Duodenal mucosa (tissue), 2 donors: ENCODE data around the gene ACTC1.

Source experiments
- H3K27ac ChIP-seq: one replicate; pipeline ENCODE4 v1.7.0; 2013; ENCODE audit warnings: low read depth, low read length
- H3K27me3 ChIP-seq, 2 donors: one replicate each; pipeline ENCODE4 v1.7.0; 2013; ENCODE audit warnings: low read length in 2 of 2, control low read depth in 1 of 2; ENCODE audit not compliant: insufficient read depth in 2 of 2, control insufficient read depth in 1 of 2
- H3K36me3 ChIP-seq, 2 donors: one replicate each; pipeline ENCODE4 v1.7.0; 2013; ENCODE audit warnings: low read length in 2 of 2, control low read depth in 1 of 2; ENCODE audit not compliant: insufficient read depth in 2 of 2, control insufficient read depth in 1 of 2
- H3K4me1 ChIP-seq, 2 donors: one replicate each; pipeline ENCODE4 v1.7.0; 2013; ENCODE audit warnings: low read length in 2 of 2, control low read depth in 1 of 2; ENCODE audit not compliant: insufficient read depth in 2 of 2, control insufficient read depth in 1 of 2
- H3K4me3 ChIP-seq, 2 donors: one replicate each; pipeline ENCODE4 v1.7.0; 2013; ENCODE audit warnings: low read length in 2 of 2, low read depth in 1 of 2
- H3K9ac ChIP-seq, 2 donors: one replicate each; pipeline ENCODE4 v1.7.0; 2013; ENCODE audit warnings: low read length in 2 of 2, low read depth in 1 of 2
- H3K9me3 ChIP-seq, 2 donors: one replicate each; pipeline ENCODE4 v1.7.0; 2013; ENCODE audit warnings: low read length in 2 of 2, control low read depth in 1 of 2; ENCODE audit not compliant: control insufficient read depth in 1 of 2

The ACTC1 gene

DNA sequence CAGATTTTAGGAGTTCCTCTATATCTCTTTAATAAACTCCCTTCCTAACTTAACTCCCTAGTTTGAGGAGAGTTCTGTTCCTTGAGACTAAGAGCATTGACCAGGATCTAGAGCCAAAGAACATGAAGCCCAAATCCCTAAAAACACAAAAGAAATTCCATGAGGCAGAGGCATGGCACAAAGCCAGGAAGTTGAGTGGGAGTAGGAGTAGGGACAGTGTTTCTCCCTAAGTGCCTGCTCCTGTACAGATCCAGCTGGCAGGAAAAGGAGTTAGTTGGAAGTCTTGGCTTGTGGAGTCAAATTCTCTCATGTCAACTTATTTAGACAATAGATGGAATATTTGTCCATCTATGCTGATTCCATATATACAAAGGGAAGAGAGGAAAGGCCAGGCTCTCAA is 11.4 kb downstream of the ACTC1 start:
- Histone ChIP-seq H3K27me3 (no peaks in the 10 kb centered on the region), H3K4me1 (no peaks in the 10 kb centered on the region), H3K9me3 (no peaks in the 10 kb centered on the region), H3K27ac (no peak overlapping the region), H3K4me3 (no peak overlapping the region), H3K9ac (no peak overlapping the region), H3K36me3 (no peaks in the 10 kb centered on the region)

DNA sequence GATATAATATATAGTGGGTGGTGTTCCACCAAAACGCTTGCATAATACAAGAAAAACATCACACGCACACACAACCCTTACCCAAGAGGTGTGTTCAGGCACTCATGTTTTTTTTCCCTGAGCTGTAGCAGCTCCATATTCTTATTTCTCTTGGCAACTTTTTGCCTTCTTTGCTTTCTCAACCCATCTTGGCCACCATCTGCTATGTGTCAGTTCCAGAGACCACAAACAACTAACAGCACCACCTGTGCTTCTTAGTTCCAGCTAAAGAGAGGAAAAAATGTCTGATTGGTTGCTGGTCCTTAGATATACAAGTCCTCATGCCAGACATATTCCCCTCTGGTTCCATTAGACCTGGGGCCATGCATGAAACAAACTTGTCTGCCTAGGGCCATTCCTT is 11.9 kb downstream of the ACTC1 start:
- Histone ChIP-seq H3K27me3 (no peaks in the 10 kb centered on the region), H3K4me1 (no peaks in the 10 kb centered on the region), H3K27ac (no peak overlapping the region), H3K9ac (no peak overlapping the region), H3K9me3 (no peaks in the 10 kb centered on the region), H3K4me3 (no peak overlapping the region), H3K36me3 (no peaks in the 10 kb centered on the region)

DNA sequence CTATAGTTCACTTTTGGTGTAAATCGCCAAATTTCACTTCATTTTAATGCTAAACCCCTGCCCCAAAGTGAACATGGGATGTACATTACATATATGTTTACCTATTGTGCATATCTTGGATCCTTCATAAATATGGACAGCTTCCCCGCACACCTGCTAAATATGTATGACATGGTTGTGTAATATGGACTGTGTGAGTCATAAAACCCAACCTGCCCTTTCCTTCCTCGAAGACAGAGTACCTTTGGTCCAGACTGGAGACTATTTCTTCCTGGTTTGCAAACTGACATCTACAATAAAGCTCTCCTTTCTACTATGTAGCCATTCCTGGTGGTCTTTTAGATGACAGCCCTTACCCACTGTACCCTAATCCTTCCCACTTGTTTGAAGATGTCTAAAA is 12.4 kb downstream of the ACTC1 start:
- H3K4me3 ChIP-seq: no peak overlapping the region
- no peaks in the 10 kb centered on the region for H3K4me1 ChIP-seq
- H3K27me3 ChIP-seq: no peaks in the 10 kb centered on the region
- no peaks in the 10 kb centered on the region for H3K9me3 ChIP-seq
- H3K9ac ChIP-seq: no peak overlapping the region
- H3K27ac ChIP-seq: no peak overlapping the region
- no peaks in the 10 kb centered on the region for H3K36me3 ChIP-seq

DNA sequence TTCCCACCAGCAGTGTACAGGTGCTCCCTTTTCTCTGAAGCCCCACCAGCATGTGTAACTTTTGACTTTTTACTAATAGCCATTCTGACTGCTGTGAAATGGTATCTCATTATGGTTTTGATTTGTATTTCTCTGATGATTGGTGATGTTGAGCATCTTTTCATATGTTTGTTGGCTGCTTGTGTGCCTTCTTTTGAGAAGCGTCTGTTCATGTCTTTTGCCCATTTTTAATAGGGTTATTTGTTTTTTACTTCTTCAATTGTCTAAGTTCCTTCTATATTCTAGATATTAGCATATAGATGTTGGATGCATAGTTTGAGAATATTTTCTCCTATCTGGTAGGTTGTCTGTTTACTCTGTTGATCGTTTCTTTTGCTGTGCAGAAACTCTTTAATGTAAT is 14.6 kb downstream of the ACTC1 start:
- Histone ChIP-seq H3K27me3 (no peaks in the 10 kb centered on the region), H3K4me1 (no peaks in the 10 kb centered on the region), H3K9me3 (no peaks in the 10 kb centered on the region), H3K9ac (no peak overlapping the region), H3K36me3 (no peaks in the 10 kb centered on the region), H3K4me3 (no peak overlapping the region), H3K27ac (no peak overlapping the region)

DNA sequence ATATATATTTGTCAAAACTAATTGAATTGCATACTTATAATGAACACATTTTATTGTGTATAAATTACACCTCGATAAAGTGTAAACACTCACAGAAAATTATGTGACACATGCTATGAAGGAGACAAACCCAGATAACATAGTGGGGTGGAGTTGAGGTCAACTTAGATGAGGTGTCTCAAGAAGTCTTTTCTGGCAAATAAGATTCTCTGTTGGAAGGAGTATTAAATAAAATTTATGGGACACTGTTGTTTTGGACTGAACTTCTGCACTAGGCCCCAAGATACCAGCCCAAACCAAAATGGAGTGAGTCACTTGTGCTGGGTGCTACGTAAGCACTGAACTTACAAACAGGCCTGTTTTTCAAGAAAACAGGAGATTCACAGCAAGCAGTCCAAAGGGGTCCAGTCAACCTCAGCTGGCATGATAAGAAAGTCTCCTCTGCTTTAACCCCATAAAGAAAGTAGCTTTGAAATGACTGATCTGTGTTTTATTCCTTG is 18.7 kb downstream of the ACTC1 start:
- H3K4me3 ChIP-seq: no peak overlapping the region
- no peak overlapping the region for H3K9ac ChIP-seq
- H3K9me3 ChIP-seq: no peaks in the 10 kb centered on the region
- no peaks in the 10 kb centered on the region for H3K27me3 ChIP-seq
- H3K4me1 ChIP-seq: no peaks in the 10 kb centered on the region
- H3K27ac ChIP-seq: no peak overlapping the region
- no peaks in the 10 kb centered on the region for H3K36me3 ChIP-seq

DNA sequence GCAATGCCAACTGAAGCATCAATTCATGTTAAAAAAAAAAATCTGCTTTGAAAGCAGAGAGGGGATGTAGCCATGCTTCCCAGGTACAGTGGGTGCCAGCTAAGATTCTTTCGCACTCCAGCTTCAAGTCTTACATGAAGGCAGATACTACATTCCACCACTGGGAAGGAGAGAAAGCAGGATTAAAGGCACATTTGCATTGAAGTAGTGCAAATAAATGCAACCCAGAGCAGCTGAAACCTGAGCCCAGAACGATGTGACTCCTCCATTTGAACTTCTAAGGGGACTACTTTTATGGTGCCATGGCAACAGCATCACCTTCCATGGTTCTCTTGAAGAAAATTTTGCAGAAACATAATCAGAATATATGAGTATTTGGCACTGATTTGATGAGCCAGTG is 21.4 kb downstream of the ACTC1 start:
- no peaks in the 10 kb centered on the region for H3K9me3 ChIP-seq
- no peak overlapping the region for H3K27ac ChIP-seq
- H3K27me3 ChIP-seq: no peaks in the 10 kb centered on the region
- H3K4me1 ChIP-seq: no peaks in the 10 kb centered on the region
- no peak overlapping the region for H3K9ac ChIP-seq
- H3K36me3 ChIP-seq: no peaks in the 10 kb centered on the region
- no peak overlapping the region for H3K4me3 ChIP-seq

DNA sequence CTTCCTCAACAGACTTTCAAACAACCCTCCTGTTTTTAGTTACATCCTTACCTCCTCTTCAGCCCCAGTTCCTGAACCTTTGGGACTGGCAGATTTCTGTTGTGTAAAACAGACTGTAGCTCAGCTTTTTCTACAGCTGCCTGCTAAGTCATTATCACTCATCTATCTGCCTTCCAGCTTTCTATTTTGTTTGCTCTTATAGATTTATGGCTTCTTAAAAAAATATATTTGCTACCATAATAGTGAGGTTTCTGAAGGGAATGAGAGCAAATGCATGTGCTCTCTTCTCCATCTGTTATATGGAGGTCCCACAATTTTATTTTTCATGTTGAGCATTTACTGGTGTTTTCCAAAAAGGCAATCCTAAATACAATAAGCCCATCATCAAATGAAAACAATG is 22.3 kb downstream of the ACTC1 start:
- no peaks in the 10 kb centered on the region for H3K4me1 ChIP-seq
- H3K27me3 ChIP-seq: no peaks in the 10 kb centered on the region
- H3K9me3 ChIP-seq: no peaks in the 10 kb centered on the region
- no peak overlapping the region for H3K9ac ChIP-seq
- no peak overlapping the region for H3K4me3 ChIP-seq
- H3K27ac ChIP-seq: no peak overlapping the region
- no peaks in the 10 kb centered on the region for H3K36me3 ChIP-seq

DNA sequence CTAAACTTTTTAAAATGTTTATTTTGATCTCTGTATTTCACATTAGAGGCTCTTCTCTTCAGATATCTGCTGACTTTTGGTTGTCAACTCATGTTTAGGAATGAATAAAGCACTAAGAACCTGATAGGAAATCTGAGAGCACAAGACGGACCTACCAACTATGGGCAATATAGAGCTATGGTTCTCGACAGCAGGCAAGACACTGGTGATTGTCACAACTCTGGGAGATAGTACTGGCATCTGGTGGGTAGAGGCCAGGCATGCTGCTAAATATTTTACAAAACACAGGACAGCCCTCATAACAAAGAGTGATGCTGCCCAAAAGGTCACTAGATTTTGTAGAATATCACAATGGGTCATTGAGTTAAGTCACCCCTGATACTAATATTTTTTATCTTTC is 23.0 kb downstream of the ACTC1 start:
- no peaks in the 10 kb centered on the region for H3K36me3 ChIP-seq
- H3K9ac ChIP-seq: no peak overlapping the region
- H3K27me3 ChIP-seq: no peaks in the 10 kb centered on the region

DNA sequence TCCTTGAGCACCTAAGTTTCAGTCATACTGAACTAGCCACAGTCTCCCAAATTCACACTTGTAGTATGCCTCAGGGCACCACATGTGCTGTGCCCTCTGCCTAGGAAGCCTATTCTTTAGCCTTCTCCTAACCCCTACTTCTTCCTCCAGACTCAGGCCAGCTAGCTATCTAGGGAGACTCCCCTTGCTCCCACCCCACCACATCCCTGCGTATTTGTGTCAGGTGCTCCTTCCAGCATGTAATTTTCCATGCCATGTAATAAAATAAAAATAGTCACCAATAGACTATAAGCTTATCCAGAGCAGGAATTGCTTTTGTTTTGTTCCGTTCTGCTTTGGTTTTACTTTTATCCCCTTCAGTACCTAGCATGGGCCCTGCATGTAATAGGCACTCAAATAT is 25.6 kb downstream of the ACTC1 start:
- Histone ChIP-seq H3K4me3 (no peak overlapping the region), H3K27me3 (no peaks in the 10 kb centered on the region), H3K9me3 (no peaks in the 10 kb centered on the region), H3K27ac (no peak overlapping the region), H3K9ac (no peak overlapping the region), H3K36me3 (no peaks in the 10 kb centered on the region), H3K4me1 (no peaks in the 10 kb centered on the region)

More for the DNA sequence above, 23.0 kb downstream of the ACTC1 start:
- no peak overlapping the region for H3K4me3 ChIP-seq
- H3K9me3 ChIP-seq: no peaks in the 10 kb centered on the region
- no peaks in the 10 kb centered on the region for H3K4me1 ChIP-seq
- H3K27ac ChIP-seq: no peak overlapping the region

DNA sequence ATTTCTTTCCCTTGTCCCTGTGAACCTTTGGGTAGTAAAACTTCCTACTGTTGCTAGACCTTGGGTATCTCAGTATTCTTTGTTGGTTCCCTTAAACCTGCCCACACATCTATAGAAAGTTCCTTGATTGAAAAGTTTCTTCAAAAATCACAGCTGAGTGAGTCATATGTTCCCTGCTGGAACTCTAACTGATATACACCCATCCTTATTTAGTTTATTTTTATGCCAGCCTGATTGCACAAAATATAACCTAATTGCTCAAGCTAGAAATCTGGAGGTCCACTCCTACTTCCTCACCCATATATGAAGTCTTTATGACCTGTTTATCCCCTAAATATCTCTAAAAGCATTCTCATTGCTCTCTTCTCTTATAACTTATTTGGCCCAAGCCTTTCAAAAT is 26.8 kb downstream of the ACTC1 start:
- H3K9ac ChIP-seq: no peak overlapping the region
- H3K36me3 ChIP-seq: no peaks in the 10 kb centered on the region
- H3K9me3 ChIP-seq: no peaks in the 10 kb centered on the region
- no peaks in the 10 kb centered on the region for H3K27me3 ChIP-seq
- no peaks in the 10 kb centered on the region for H3K4me1 ChIP-seq
- H3K4me3 ChIP-seq: no peak overlapping the region
- H3K27ac ChIP-seq: no peak overlapping the region

DNA sequence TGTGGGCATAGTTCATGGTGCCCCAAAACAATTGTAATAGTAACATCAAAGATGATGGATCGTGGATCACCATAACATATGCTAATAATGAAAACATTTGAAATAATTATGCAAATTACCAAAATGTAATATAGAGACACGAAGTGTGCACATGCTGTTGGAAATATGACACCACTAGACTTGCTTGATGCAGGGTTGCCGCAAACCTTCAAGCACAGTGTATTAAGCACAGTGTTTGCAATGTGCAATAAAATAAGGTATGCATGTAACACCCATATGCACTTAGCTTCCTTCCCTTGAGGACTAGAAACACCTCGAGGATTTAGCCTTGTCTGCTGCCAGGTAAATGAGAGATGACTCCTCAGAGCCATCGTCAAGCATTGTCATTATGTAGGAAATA is 29.6 kb downstream of the ACTC1 start:
- Histone ChIP-seq H3K27me3 (no peaks in the 10 kb centered on the region), H3K4me1 (no peaks in the 10 kb centered on the region), H3K4me3 (no peak overlapping the region), H3K36me3 (no peaks in the 10 kb centered on the region), H3K9ac (no peak overlapping the region), H3K27ac (no peak overlapping the region), H3K9me3 (no peaks in the 10 kb centered on the region)
